22Rv1 (cell line): ENCODE data around the gene WDR86.
A peak's percentile ranks its signal among the peaks of the same experiment; 100 is the strongest.

Source experiments
- H3K27ac ChIP-seq: fragments of 450-650 bp; 2 replicates; pipeline ENCODE4 v1.5.1; 2017
- CTCF ChIP-seq: fragments of 450-650 bp; IDR thresholded peaks from 2 replicates; pipeline ENCODE4 v1.5.1; 2017; ENCODE audit warnings: mild to moderate bottlenecking
- ZFX ChIP-seq: fragments of 450-650 bp; IDR thresholded peaks from 2 replicates; pipeline ENCODE4 v1.6.1; 2017; ENCODE audit warnings: antibody characterized with exemption, borderline replicate concordance

Gene WDR86

DNA sequence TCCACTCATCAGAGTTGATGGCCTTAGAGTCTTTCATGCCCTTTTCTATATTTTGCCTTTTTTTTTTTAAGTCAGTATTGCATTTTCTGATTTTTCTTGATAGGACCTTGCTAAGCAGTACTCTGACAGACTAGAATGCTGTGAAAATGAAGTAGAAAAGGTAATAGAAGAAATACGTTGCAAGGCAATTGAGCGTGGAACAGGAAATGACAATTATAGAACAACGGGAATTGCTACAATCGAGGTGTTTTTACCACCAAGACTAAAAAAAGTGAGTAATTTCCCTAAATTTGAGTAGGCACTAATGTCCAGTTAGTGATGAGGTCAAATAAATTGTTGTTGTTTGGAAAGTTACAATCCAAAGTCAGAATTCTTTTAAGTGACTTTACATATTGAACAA is 60.9 kb downstream of the WDR86 start:
- H3K27ac ChIP-seq = no peak overlapping the region
- no peak for TF ChIP-seq ZFX
- no peak for TF ChIP-seq CTCF

DNA sequence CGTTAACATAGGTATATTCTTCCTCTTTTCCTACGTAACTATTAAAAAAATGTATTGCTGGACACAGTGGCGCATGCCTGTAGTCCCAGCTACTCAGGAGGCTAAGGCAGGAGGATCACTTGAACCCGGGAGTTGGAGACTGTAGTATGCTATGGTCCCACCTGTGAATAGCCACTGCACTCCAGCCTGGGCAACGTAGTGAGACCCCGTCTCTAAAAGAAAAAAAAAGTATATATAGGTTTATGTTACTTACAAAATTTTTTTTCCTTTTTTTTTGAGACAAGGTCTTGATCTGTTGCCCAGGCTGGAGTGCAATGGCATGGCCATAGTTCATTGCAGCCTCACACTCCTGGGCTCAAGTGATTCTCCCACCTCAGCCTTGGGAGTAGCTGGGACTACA is 62.6 kb downstream of the WDR86 start:
- TF ChIP-seq ZFX = no peak
- no peak for TF ChIP-seq CTCF
- no peak overlapping the region for H3K27ac ChIP-seq

GRCh38 chr7:151346470-151346769 is 63.4 kb downstream of the WDR86 start:
- TF ChIP-seq ZFX (no peak), CTCF (no peak)
- peak overlapping the region; percentile 35 for H3K27ac ChIP-seq

- TF ChIP-seq CTCF = no peak
- no peak for TF ChIP-seq ZFX
- H3K27ac ChIP-seq = peak overlapping the region; percentile 35
These were observed 64.0 kb downstream of the WDR86 start for GRCh38 chr7:151345576-151346469.

GRCh38 chr7:151343516-151343915 is 66.3 kb downstream of the WDR86 start:
- TF ChIP-seq ZFX (no peak), CTCF (no peak)
- H3K27ac ChIP-seq = no peak overlapping the region

GRCh38 chr7:151342811-151343210 is 67.0 kb downstream of the WDR86 start:
- TF ChIP-seq CTCF = no peak
- TF ChIP-seq ZFX = no peak
- peak overlapping the region; percentile 58; the same call in 1 of the 2 replicates for H3K27ac ChIP-seq

DNA sequence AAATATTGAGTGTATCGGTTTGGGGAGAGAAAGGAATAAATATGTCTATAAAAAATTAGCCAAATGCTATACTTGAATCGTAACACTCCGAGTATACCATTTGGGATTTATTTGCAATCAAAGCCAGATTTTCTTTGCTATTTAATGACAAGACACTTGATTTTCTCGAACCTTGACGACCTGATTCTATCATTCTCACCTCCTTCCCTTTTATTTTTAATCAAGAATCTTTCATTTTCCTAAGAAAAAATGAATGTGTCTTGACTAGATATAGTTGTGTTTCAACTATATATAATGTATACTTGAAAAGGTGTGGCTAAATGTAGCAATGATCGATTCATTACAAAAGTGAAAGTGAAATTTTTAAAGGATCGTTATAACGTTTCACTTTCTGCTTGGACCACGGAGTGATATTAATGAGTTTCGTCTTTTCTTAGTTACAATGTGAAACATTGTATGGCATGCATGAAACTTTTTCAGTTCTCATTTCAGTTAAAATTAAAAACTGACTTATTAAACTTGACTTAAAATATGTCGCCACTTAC is 67.7 kb downstream of the WDR86 start:
- TF ChIP-seq CTCF (no peak), ZFX (no peak)
- peak overlapping the region; percentile 58 for H3K27ac ChIP-seq
